CD14-positive monocyte (primary cell): ENCODE data around the gene BTN3A1. TPM values are rescaled to one million over a fixed set of nuclear protein-coding genes. Genes with fewer than 3 reads are reported as not detected.
A peak's percentile ranks its signal among the peaks of the same experiment; 100 is the strongest.

Experiments used
- DNase-seq, 3 donors: peaks; one replicate each; pipeline ENCODE4 v3.0.0-alpha.2; 2011 to 2022
- H2AFZ ChIP-seq: 2 replicates; pipeline ENCODE4 v1.6.0; 2012; ENCODE audit warnings: mild to moderate bottlenecking, low read depth, low read length, inconsistent platforms; ENCODE audit not compliant: insufficient read depth, poor library complexity, severe bottlenecking
- H3K27ac ChIP-seq, 2 donors: 1 replicate in 1 of 2; 2 replicates in 1 of 2; pipeline ENCODE4 v1.5.1; 2012 to 2013; ENCODE audit warnings: low read length in 2 of 2, control low read depth in 1 of 2, inconsistent platforms in 1 of 2, low read depth in 1 of 2, mild to moderate bottlenecking in 1 of 2
- H3K27me3 ChIP-seq, 2 donors: one replicate each; pipeline versions ENCODE4 v1.6.0 to v1.6.1; 2011 to 2013; ENCODE audit warnings: low read length in 2 of 2; ENCODE audit not compliant: control insufficient read depth in 2 of 2, insufficient read depth in 2 of 2
- H3K36me3 ChIP-seq, 2 donors: replicated peaks in 1 of 2; 1 replicate in 1 of 2; 2 replicates in 1 of 2; pipeline versions ENCODE4 v1.5.1 to v1.6.1; 2012 to 2013; ENCODE audit warnings: low read length in 2 of 2, control low read depth in 1 of 2, inconsistent platforms in 1 of 2, mild to moderate bottlenecking in 1 of 2; ENCODE audit not compliant: insufficient read depth in 2 of 2, control insufficient read depth in 1 of 2
- H3K4me1 ChIP-seq, 2 donors: 1 replicate in 1 of 2; 2 replicates in 1 of 2; pipeline versions ENCODE4 v1.5.1 to v1.6.1; 2012 to 2013; ENCODE audit warnings: low read length in 2 of 2, control low read depth in 1 of 2, inconsistent platforms in 1 of 2, mild to moderate bottlenecking in 1 of 2, moderate library complexity in 1 of 2; ENCODE audit not compliant: insufficient read depth in 2 of 2, control insufficient read depth in 1 of 2
- H3K4me2 ChIP-seq: replicated peaks from 2 replicates; pipeline ENCODE3; 2012; ENCODE audit warnings: low read length, moderate library complexity, mild to moderate bottlenecking; ENCODE audit not compliant: poor library complexity, severe bottlenecking; ENCODE audit errors: extremely low read depth
- H3K4me3 ChIP-seq, 3 experiments: fragments of 200-600 bp in 1 of 3; sonication (generic) in 1 of 3; replicated peaks in 1 of 3; 1 replicate in 2 of 3; 2 replicates in 1 of 3; pipeline ENCODE4 v1.5.1; 2011 to 2013; ENCODE audit warnings: low read length in 3 of 3, mild to moderate bottlenecking in 3 of 3, control low read depth in 2 of 3, low read depth in 2 of 3, inconsistent platforms in 1 of 3, moderate library complexity in 1 of 3
- H3K79me2 ChIP-seq: 2 replicates; pipeline ENCODE4 v1.6.0; 2012; ENCODE audit warnings: mild to moderate bottlenecking, control low read depth, inconsistent platforms, low read length, moderate library complexity; ENCODE audit not compliant: insufficient read depth
- H3K9ac ChIP-seq: 2 replicates; pipeline ENCODE4 v1.6.0; 2017; ENCODE audit warnings: low read length, mild to moderate bottlenecking; ENCODE audit not compliant: insufficient read depth, poor library complexity, severe bottlenecking
- H3K9me3 ChIP-seq, 2 donors: replicated peaks in 1 of 2; 1 replicate in 1 of 2; 2 replicates in 1 of 2; pipeline versions ENCODE4 v1.5.1 to v1.6.1; 2012 to 2013; ENCODE audit warnings: low read length in 2 of 2, control low read depth in 1 of 2; ENCODE audit not compliant: control insufficient read depth in 1 of 2, insufficient read depth in 1 of 2
- H4K20me1 ChIP-seq: 2 replicates; pipeline ENCODE4 v1.6.0; 2012; ENCODE audit warnings: mild to moderate bottlenecking, low read length, control low read depth, moderate library complexity; ENCODE audit not compliant: insufficient read depth
- H3K27ac Mint-ChIP-seq, 7 donors: one replicate each; pipeline ENCODE4 v1.8.0; 2020; ENCODE audit warnings: mild to moderate bottlenecking in 7 of 7, mixed read lengths in 7 of 7, moderate library complexity in 6 of 7, inconsistent platforms in 2 of 7
- H3K27me3 Mint-ChIP-seq, 3 donors: one replicate each; pipeline ENCODE4 v1.8.0; 2021 to 2022; ENCODE audit warnings: low read depth in 3 of 3, mild to moderate bottlenecking in 3 of 3, mixed read lengths in 3 of 3, moderate library complexity in 3 of 3, inconsistent platforms in 1 of 3
- H3K36me3 Mint-ChIP-seq, 2 donors: one replicate each; pipeline ENCODE4 v1.8.0; 2020; ENCODE audit warnings: mixed read lengths in 2 of 2, inconsistent platforms in 1 of 2, mild to moderate bottlenecking in 1 of 2
- H3K4me1 Mint-ChIP-seq: one replicate; pipeline ENCODE4 v1.8.0; 2020; ENCODE audit warnings: mild to moderate bottlenecking, mixed read lengths
- H3K4me3 Mint-ChIP-seq, 2 donors: one replicate each; pipeline ENCODE4 v1.8.0; 2020; ENCODE audit warnings: mild to moderate bottlenecking in 2 of 2, mixed read lengths in 2 of 2, moderate library complexity in 1 of 2
- H3K9me3 Mint-ChIP-seq, 7 donors: one replicate each; pipeline ENCODE4 v1.8.0; 2020 to 2022; ENCODE audit warnings: mixed read lengths in 7 of 7, mild to moderate bottlenecking in 6 of 7, moderate library complexity in 6 of 7, inconsistent platforms in 2 of 7
- WGBS: methylation state at CpG from one replicate; pipeline ENCODE4 v1.1.5; 2013; ENCODE audit warnings: missing lambda C conversion rate; ENCODE audit not compliant: insufficient coverage; 5-methylcytosine and 5-hydroxymethylcytosine counted together
- intact Hi-C, 2 donors: fragments of 100-400 bp; cut with micrococcal nuclease; formaldehyde crosslinking; loops; one replicate each; pipeline versions ENCODE4 v1.15.0 to v1.15.1; 2023
- polyA plus RNA-seq, 3 donors: library from polyadenylated mRNA; depleted of rRNA in 1 of 3; unstranded in 2 of 3; stranded (reverse) in 1 of 3; fragments of 300-500 nt in 2 of 3; fragments of >200 nt in 1 of 3; fragmentation: Illumina TruSeq in 2 of 3; gene quantifications; 1 replicate in 2 of 3; 2 replicates in 1 of 3; pipeline ENCODE4 v1.2.3, GENCODE V29; 2012 to 2021
- TF ChIP-seq, protein P1 (sequence below): fragments of 200-600 bp; IDR thresholded peaks from one replicate; pipeline ENCODE4 v1.8.0; 2022; ENCODE audit warnings: antibody characterized with exemption, mild to moderate bottlenecking

Gene BTN3A1
- polyA plus RNA-seq, 3 donors = 19.7 to 114 (median 25.1) TPM

DNA sequence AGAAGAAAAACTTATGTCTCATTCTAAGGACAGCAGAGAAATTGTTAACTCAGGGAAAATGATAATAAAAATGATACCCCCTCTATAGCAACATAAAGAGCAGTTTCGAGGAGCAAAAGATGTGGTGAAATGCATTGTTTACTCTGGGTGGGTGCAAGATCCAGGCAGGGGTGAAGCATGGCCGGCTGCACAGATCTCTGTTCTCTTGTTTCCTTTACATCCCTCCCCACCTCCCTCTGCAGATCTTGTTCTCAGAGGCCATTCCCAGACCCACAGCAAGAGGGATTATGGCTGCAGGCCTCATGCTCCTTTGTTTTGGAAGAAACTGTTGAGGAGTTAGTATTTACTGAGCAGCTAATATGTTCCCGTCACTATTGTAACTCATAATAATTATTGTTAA, 1.8 kb downstream of the BTN3A1 start:
- Histone ChIP-seq H3K79me2 (peaks cover 27% of the 10 kb centered on the region), H3K4me1 (peaks cover 37 to 44% of the 10 kb centered on the region in 2 donors), H2AFZ (no peak overlapping the region), H3K9me3 (no peaks in the 10 kb centered on the region), H3K9ac (no peak overlapping the region), H3K4me2 (peak overlapping the region; percentile 88), H3K4me3 (peak overlapping the region in 1 of 3 experiments; percentile 98), H3K27ac (peak overlapping the region in 1 of 2 donors; percentile 71), H3K27me3 (no peaks in the 10 kb centered on the region), H3K36me3 (peaks cover 26 to 40% of the 10 kb centered on the region in 2 donors), H4K20me1 (no peaks in the 10 kb centered on the region)
- DNase-seq = no peak
- no peaks in the 10 kb centered on the region for H3K9me3 Mint-ChIP-seq
- no CpG with 5 or more reads among the region's 3 CpGs for WGBS
- peaks cover 34 to 36% of the 10 kb centered on the region in 2 donors for H3K36me3 Mint-ChIP-seq
- H3K27ac Mint-ChIP-seq = peak overlapping the region in 4 of 7 donors; percentile 7 to 66 (median 32)
- H3K4me3 Mint-ChIP-seq = peak overlapping the region; percentile 53 to 65
- H3K4me1 Mint-ChIP-seq = peaks cover 61% of the 10 kb centered on the region
- TF ChIP-seq, protein P1, sequence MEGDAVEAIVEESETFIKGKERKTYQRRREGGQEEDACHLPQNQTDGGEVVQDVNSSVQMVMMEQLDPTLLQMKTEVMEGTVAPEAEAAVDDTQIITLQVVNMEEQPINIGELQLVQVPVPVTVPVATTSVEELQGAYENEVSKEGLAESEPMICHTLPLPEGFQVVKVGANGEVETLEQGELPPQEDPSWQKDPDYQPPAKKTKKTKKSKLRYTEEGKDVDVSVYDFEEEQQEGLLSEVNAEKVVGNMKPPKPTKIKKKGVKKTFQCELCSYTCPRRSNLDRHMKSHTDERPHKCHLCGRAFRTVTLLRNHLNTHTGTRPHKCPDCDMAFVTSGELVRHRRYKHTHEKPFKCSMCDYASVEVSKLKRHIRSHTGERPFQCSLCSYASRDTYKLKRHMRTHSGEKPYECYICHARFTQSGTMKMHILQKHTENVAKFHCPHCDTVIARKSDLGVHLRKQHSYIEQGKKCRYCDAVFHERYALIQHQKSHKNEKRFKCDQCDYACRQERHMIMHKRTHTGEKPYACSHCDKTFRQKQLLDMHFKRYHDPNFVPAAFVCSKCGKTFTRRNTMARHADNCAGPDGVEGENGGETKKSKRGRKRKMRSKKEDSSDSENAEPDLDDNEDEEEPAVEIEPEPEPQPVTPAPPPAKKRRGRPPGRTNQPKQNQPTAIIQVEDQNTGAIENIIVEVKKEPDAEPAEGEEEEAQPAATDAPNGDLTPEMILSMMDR = no peak
- intact Hi-C loops = loop anchor here in 1 of 2 donors (5.0 kb wide), 1 partner anchor 37 kb away; the partner anchor contains the start of gene BTN3A2
- no peaks in the 10 kb centered on the region for H3K27me3 Mint-ChIP-seq

DNA sequence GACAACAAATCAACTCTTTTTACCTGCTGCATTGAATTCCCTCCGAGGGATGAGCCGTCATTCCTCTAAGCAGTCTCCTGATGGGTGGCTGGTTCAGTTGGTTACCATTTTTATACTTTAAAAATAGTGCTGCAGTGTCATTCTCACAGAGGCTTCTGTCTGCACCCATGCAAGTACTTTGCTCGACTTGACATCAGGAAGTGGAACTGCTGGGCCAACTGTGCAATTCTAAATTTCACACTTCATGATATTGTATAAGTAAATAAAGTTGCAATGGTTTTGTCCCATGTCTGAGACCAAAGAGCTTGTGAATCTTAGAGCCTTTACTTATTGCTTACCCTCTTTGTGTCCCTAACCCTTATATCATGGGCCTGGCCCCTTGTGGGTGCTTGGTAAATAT, 2.5 kb downstream of the BTN3A1 start:
- H3K9me3 Mint-ChIP-seq = no peaks in the 10 kb centered on the region
- Histone ChIP-seq H3K4me2 (peak overlapping the region; percentile 88), H3K36me3 (peaks cover 32 to 46% of the 10 kb centered on the region in 2 donors), H3K9me3 (no peaks in the 10 kb centered on the region), H3K4me1 (peaks cover 37 to 44% of the 10 kb centered on the region in 2 donors), H3K79me2 (peaks cover 27% of the 10 kb centered on the region), H3K9ac (no peak overlapping the region), H2AFZ (no peak overlapping the region), H4K20me1 (no peaks in the 10 kb centered on the region), H3K4me3 (peak overlapping the region in 1 of 3 experiments; percentile 98), H3K27me3 (no peaks in the 10 kb centered on the region), H3K27ac (peak overlapping the region in 1 of 2 donors; percentile 71)
- H3K4me1 Mint-ChIP-seq = peaks cover 61% of the 10 kb centered on the region
- intact Hi-C loops = loop anchor here in 1 of 2 donors (5.0 kb wide), 1 partner anchor 37 kb away; the partner anchor contains the start of gene BTN3A2
- peaks cover 39 to 41% of the 10 kb centered on the region in 2 donors for H3K36me3 Mint-ChIP-seq
- no peaks in the 10 kb centered on the region for H3K27me3 Mint-ChIP-seq
- no CpG with 5 or more reads among the region's 3 CpGs for WGBS
- TF ChIP-seq, protein P1 = no peak
- no peak for DNase-seq
- H3K4me3 Mint-ChIP-seq = peak overlapping the region; percentile 18 to 74
- H3K27ac Mint-ChIP-seq = peak overlapping the region in 6 of 7 donors; percentile 4 to 86 (median 82)
